H54 (cell line): ENCODE data around the gene CLN6.
A peak's percentile ranks its signal among the peaks of the same experiment; 100 is the strongest.
"Not testable (repeated sequence)": the region's sequence is repeated elsewhere in the genome, so short reads cannot be mapped to it uniquely, and the experiment has no call there.

Experiments used
- DNase-seq: peaks from one replicate; pipeline ENCODE4 v3.0.0; 2011; ENCODE audit warnings: low spot score, mixed read lengths; ENCODE audit not compliant: insufficient read length
- FAIRE-seq: peaks from 3 replicates; lab custom pipeline; 2011; peaks lifted over from hg19 to GRCh38; lab: Jason Lieb, UNC
- POLR2A ChIP-seq: IDR thresholded peaks from 2 replicates; pipeline ENCODE4 v1.6.1; 2011; ENCODE audit warnings: low read depth, mild to moderate bottlenecking, low read length

The CLN6 gene

DNA sequence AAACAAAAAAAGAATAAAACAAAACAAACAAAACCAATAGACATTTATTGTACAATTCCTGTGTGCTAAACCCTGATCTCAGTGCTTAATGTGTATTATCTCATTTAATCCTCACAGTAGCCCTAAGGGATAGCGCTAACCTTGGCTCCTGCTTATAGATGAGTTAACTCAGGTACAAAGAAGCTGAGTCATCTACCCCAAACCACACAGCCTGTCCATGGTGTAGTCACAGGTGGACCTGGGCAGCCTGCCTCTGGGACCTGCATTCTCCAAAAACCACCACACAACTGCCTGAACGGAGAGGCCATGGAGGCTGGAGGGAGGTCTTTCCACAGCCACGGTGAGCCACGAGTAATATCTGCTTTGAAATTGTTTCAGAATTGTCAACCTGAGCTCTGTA lies 5.5 kb upstream of the CLN6 start:
- FAIRE-seq, result no peak
- no peak for TF ChIP-seq POLR2A
- no peak for DNase-seq

- FAIRE-seq, result not testable (repeated sequence)
These were observed 5.0 kb upstream of the CLN6 start for GRCh38 chr15:68234520-68234919.

GRCh38 chr15:68234060-68234459 lies 4.5 kb upstream of the CLN6 start:
- DNase-seq, result no peak
- no peak for TF ChIP-seq POLR2A
- no peak for FAIRE-seq

More at GRCh38 chr15:68234520-68234919, 5.0 kb upstream of the CLN6 start:
- not testable (repeated sequence) for DNase-seq

DNA sequence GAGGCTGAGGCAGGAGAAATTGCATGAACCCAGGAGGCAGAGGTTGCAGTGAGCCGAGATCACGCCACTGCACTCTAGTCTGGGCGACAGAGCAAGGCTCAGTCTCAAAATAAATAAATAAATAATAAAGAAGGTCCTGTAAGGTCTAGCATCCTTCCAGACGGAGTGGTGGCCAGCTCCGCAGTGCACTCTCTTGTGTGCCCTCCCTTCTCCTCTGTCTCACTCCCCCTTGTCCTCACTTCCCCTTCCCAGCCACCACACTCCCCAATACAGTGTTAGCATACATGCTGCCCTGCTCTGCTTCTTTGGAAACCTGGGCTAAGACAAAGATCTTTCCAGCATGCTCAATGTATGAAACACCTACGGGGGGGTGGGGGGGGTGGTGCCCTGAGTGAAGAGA lies 3.4 kb upstream of the CLN6 start:
- no peak for FAIRE-seq
- no peak for TF ChIP-seq POLR2A
- DNase-seq, result no peak

DNA sequence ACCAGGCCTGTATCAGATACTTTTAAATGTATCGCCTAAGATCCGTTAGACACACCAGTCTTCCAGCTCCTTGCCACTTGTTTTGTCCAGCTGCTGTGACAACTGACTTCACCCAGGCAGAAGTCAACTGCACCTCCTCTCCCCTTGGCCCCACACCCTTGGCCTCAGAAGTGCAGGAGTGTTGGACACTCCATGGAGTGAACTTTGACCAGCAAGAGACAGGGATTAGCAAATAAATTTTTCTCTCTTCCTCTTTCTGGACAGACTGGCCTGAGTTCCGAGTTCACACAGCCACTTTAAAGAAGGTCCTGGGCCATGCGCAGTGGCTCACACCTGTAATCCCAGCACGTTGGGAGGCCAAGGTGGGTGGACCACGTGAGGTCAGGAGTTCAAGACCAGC lies 2.9 kb upstream of the CLN6 start:
- no peak for TF ChIP-seq POLR2A
- FAIRE-seq (no peak), DNase-seq (no peak)

DNA sequence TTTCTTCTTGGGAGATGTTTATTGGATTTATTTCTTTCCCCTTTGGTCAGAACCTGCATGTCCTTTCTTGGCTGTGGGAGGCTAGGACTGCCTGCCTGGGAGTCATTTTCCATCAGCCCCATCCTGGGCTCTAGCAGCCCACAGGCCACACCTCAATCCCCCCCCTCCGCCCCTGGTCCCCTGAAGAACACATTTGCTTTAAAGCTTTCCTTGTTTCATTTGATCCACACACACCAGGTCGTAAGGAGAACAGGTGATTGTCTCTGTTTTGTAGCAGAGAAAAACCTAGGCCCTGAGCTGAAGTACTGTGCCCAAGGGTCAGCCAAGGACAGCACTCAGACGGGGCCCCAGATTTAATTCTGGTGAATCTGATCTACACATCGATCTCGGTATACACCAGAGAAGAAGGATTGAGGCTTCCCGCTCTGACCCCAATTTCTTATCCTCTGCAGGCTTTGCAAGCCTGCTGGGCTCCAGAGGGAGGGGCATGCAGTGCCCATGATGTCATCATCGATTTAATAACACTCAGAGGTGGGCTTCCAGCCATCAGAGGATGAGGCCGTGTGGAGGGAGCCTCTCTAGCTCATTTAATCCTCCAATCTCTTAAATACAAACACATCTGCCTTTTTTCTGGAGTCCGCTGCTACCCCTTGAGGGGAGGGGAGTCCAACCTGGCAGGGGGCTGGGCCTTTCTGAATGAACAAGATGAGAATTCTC lies 1.7 kb upstream of the CLN6 start:
- TF ChIP-seq POLR2A, result no peak
- no peak for DNase-seq
- FAIRE-seq, result no peak

GRCh38 chr15:68230157-68231100 lies 901 bp upstream of the CLN6 start:
- DNase-seq, result no peak
- no peak for TF ChIP-seq POLR2A
- FAIRE-seq, result no peak

DNA sequence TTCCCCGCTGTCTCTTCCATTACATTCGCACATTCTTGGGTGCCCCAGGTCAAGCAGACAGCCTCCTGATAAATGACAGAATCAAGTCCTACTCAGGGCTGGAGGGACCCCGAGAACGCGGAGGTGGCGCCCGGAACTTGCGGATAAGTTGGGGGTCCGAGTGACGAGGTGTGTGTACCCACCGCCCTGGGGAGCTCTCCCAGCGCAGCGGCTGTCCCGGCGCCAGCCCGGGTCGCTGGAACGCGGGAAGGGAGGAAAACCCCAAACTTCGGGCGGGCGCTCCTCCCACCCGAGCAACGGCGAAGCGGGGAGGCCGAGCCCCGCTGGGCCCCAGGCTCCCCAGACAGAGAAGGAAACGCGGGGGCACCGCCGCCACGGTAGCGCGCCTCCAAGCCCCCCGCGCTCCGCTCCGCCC lies 550 bp downstream of the CLN6 start:
- no peak for FAIRE-seq
- TF ChIP-seq POLR2A, result no peak
- DNase-seq, result peak; percentile 23

DNA sequence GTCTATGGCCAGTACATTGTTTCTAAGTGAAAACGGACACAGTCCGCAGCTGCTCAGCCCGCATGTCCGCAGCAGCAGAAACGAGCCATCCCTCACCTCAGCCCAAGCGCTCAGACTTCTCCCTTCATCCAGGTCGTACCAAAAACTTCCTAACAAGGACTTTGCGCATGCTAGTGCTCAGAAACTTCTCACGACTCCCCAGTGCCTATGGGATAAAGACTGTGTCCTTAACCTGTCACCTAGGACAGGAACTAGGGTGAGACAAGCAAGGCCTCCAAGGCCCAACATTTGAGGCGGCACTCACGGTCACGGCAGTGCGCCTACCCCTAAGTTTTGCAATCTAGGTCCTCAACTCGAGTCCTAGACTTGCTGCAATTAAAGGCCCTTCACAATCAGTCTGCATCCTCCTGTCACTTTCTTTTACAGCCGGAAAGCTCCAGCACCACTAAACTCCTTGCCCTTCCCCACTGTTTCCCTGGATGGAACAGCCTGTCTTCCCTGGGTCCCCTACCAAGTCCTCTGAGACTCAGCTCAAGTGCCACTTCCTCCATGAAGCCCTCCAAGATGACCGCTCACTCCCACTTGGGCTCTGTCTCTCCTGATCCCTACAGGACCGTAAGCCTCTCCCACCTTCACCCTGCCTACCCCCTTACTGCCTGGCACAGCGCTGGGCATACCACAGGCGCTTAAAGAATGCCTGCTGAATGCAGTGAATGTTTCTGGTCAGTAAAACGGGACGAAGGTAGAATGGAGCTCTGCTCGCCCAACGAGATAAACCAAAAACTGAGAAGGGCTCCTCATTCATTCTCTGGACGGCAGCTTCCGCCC lies 1.2 kb downstream of the CLN6 start:
- no peak for TF ChIP-seq POLR2A
- peak; percentile 15 for DNase-seq
- no peak for FAIRE-seq

GRCh38 chr15:68227643-68228142 lies 1.8 kb downstream of the CLN6 start:
- FAIRE-seq, result no peak
- no peak for DNase-seq
- TF ChIP-seq POLR2A, result no peak

- not testable (repeated sequence) for FAIRE-seq
These were observed 4.1 kb downstream of the CLN6 start for GRCh38 chr15:68225442-68225841.

GRCh38 chr15:68224546-68225250 lies 4.8 kb downstream of the CLN6 start:
- DNase-seq (no peak), FAIRE-seq (no peak)
- TF ChIP-seq POLR2A, result no peak

More at GRCh38 chr15:68225442-68225841, 4.1 kb downstream of the CLN6 start:
- not testable (repeated sequence) for DNase-seq

- FAIRE-seq, result no peak
- TF ChIP-seq POLR2A, result no peak
- DNase-seq, result no peak
These were observed 5.4 kb downstream of the CLN6 start for GRCh38 chr15:68224108-68224507.
